IPS-11a (cell line): Measurements from ENCODE around the gene GPR137.

Experiments used
- H3K4me3 ChIP-seq: one replicate; pipeline ENCODE4 v1.5.1; 2013; ENCODE audit warnings: low read depth, low read length, control low read depth

The GPR137 gene

DNA sequence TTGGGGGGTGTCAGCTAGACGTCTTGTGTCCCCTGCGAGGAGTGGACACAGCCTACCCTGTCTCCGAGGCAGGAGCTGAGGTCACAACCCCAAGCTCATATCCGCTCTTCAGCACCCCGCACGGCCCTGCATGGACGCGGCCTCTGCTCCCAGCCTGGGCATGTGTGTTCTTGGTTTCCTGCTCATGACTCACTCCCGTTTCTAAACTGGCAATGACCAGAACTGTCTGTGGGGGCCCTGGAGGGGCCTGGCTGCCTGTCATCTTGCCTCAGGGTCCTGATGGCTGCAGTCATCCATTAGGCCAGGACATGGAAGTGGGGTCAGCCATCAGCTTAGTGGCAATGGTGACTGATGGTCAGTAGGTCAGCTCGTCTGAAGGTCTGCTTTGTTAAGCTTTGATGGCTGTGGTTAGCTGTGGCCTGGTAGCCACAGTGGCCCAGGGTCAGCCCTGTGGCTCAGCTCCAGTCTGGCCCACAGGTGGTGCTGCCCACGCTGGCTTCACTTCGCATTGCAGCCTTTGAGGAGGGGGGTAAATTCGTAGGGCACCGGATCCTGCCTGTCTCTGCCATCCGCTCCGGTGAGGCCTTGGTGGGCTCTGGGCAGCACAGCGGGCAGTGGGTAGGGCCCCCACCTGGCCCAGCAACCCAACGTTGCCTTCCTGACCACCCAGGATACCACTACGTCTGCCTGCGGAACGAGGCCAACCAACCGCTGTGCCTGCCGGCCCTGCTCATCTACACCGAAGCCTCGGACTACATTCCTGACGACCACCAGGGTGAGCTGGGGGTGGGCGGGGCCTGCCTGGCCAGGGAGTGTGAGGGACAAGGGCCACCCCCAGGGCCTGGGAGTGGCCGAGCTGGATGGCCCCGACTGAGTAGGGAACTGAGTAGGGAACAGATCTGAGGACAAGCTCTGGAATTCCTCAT, 22.4 kb upstream of the GPR137 start:
- no peak overlapping the region for H3K4me3 ChIP-seq

DNA sequence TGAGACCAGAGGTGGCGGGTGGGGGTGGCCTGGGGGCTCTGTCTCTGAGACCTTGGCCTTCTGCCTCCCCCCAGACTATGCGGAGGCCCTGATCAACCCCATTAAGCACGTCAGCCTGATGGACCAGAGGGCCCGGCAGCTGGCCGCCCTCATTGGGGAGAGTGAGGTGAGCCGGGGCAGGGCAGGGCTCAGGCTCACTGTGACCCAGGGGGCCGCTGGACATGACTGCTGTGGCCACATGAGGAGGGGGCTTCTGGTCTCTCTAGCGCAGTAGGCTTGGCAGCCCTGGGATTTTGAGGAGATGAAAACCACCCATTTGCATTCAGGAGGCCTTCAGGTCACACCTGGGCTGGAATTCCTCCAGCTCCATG, 21.7 kb upstream of the GPR137 start:
- no peak overlapping the region for H3K4me3 ChIP-seq

DNA sequence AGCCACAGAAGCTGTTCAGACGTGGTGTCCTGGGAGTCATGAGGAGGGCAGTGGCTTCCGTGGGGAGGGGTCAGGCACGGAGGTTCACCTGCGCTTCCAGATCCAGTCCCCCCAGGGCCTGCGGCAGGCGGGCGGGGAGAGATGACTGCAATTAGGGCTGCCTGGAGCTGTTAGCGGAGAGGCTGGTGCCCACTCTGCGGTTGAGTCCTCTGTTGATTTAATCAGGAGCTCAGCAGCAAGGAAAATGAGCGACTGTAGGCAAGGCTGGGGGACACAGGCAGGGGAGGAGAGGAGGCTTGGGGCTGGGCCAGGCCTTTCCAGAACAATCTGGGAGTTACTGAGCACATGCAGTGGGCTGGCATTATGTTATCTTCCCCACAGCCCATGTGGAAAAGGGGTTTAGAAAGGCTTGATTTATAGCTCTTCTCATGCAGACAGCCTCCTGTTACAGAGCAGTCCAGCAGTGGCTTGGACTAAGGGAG, 21.2 kb upstream of the GPR137 start:
- H3K4me3 ChIP-seq, result no peak overlapping the region

DNA sequence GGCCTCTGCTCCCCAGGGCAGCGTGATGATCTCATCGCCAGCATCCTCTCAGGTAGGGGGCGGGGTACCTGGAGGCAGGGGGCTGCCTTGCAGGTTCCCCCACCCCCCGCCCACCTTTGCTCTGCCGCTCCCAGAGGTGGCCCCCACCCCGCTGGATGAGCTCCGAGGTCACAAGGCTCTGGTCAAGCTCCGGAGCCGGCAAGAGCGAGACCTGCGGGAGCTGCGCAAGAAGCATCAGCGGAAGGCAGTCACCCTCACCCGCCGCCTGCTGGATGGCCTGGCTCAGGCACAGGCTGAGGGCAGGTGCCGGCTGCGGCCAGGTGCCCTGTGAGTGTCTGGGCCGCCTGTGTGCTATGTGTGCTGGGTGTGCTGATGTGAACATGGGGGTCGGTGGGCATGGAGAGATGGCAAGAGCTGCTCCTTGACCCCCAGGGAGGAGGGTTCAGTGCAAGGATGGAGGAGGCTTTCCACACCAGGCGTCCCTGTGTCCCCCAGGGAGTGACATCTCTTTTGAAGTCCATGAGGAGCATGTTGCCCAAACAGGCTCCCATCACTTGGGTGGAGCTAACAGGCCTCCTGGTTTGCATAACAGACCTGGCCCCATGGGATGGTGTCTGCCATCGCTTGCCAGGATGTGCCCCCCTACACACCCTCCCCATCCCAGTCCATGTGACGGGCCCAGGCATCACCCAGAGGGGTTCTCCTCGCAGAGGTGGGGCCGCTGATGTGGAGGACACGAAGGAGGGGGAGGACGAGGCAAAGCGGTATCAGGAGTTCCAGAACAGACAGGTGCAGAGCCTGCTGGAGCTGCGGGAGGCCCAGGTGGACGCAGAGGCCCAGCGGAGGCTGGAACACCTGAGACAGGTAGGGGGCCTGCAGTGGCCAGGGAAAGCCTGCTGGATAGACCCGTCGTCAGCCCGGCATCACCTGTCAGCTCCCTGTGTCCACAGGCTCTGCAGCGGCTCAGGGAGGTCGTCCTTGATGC, 20.2 kb upstream of the GPR137 start:
- H3K4me3 ChIP-seq, result no peak overlapping the region

DNA sequence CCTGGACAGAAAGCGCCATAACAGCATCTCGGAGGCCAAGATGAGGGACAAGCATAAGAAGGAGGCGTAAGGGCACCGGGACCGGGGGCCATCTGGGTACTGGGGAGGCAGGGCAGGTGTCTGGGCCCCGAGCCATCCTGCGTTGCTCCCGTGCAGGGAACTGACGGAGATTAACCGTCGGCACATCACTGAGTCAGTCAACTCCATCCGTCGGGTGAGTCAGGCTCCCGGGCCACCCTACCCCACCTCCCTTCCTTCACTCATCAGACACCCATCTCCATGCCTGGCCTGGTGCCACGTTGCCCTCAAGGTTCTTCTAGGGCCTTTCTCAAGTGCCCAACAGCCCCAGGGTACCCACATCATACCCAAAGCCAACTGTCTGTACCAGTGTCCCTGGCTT, 19.3 kb upstream of the GPR137 start:
- no peak overlapping the region for H3K4me3 ChIP-seq

DNA sequence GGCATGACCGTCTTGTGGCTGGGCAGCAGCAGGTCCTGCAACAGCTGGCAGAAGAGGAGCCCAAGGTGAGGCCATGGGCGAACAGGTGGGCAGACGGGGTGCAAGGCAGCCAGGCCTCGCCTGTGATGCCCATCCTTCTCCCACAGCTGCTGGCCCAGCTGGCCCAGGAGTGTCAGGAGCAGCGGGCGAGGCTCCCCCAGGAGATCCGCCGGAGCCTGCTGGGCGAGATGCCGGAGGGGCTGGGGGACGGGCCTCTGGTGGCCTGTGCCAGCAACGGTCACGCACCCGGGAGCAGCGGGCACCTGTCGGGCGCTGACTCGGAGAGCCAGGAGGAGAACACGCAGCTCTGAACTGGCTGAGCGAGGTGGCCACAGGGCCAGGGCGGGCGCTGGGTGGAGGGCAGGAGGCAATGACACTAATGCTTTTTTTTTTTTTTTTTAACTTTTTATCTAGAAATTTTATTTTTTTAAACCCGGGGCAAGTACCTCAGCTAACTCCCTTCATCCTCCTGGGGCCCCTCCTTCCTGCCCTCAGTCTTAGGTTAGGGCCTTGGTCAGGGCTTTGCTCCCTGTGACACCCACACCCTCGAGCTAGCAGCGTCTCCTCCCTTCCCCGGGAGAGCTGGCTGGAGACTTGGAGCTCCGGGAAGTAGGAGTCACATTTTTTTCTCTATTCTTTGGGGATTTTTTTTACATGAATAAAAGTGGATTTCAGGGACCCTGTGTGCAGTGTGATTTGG, 18.3 kb upstream of the GPR137 start:
- no peak overlapping the region for H3K4me3 ChIP-seq

DNA sequence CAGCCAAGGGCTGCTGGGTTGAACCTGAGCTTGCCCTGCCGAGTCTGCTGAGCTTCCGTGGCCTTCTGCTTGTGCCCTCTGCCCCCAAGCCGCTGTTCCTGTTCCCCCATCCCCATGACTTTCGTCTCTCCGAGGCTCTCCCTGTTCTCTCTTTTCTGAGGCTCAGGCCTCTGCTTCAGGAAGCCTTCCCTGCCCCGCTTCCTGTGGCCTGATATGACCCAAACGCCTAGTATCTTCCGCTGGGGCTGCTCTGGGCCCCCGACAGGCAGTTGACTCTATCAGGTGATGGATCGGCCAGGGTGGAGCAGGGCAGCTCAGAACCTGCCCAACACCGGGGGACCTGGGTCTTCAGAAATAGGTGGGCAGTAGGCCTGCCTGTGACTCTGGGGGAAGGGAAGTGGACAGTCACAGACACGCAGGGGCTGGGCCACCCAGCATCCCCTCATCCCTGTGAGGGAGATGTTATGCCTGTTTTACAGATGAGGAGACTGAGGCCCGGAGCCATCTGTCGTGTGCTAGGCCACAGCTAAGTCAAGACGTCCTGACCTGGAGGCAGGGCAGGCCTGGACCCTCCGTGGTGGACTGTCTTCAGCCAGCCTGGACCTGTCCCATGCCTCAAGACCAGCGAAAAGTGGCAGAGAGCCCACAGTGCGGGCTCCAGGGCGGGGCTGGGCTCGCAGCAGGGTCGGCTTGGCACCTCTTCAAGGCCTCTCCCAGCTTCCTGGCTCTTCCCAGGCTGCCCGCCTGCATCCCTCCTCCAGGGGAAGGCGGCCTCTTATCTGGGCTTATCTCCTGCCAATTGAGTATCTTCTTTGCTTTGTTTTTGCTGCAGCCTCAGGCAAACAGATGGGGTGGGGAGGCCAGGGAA, 17.4 kb upstream of the GPR137 start:
- H3K4me3 ChIP-seq, result peak overlapping the region; percentile 69

DNA sequence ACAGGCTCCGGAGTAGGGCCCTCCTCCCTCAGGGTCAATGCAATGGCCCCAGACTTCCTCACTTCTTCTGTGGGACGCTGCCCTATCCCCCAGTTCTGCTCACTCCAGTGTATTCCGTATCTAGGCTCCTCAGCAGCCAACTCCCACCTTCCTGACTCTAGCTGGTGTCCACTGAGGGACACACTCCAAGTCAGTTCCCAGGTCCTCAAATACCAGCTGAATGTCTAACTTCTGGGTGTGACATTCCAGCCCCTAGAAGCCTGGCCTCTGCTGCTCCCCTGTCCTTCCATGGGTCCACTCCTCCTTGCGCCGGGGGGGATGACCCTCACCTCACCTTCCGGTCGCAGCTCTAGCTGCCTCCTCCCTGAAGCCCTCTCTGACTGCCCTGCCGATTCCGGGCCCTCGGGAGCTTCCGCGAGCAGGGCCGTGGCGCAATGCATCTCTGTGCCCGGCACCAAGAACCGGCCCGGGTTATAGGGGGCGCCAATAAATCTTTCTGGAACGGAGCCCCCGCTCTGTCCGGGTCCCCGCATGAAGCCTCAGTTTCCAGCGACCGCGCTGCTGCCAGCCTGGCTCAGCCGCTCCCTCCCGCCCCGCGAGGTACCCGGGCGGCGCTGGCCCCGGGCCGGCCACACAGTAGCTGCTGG, 16.6 kb upstream of the GPR137 start:
- H3K4me3 ChIP-seq, result peak overlapping the region; percentile 69

DNA sequence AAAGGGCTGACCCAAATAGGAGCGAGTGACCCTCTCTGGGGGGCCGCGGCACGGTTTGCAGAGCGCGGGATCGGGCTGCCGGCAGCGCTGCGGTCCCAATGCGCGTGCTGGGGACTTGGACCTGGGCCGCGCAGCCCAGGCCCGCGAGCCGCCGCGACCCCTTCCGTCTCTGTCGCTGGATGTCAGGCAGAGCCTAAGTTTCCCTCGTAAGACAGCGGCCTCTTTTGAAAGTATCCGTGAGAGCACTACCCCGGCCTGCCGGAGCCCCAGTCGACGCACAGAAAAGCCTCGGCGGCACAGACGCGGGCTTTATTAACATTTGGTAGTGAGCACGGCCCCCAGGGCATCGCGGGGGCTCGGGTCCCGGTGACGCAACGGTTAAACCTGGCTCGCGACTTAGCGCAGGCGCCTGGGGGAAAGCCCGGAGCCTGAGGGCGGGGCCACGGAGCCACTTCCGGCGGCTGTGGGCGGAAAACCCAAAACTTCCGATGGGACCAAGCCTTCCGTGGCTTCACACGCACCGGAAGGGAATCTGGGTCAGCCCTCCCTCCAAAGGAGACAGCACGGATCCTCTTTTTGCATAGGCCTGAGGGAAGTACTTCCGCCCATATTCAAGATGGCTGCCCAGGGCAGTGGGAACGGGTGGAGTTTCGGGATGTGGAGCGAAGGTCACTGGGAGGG, 16.0 kb upstream of the GPR137 start:
- H3K4me3 ChIP-seq, result peak overlapping the region; percentile 90

DNA sequence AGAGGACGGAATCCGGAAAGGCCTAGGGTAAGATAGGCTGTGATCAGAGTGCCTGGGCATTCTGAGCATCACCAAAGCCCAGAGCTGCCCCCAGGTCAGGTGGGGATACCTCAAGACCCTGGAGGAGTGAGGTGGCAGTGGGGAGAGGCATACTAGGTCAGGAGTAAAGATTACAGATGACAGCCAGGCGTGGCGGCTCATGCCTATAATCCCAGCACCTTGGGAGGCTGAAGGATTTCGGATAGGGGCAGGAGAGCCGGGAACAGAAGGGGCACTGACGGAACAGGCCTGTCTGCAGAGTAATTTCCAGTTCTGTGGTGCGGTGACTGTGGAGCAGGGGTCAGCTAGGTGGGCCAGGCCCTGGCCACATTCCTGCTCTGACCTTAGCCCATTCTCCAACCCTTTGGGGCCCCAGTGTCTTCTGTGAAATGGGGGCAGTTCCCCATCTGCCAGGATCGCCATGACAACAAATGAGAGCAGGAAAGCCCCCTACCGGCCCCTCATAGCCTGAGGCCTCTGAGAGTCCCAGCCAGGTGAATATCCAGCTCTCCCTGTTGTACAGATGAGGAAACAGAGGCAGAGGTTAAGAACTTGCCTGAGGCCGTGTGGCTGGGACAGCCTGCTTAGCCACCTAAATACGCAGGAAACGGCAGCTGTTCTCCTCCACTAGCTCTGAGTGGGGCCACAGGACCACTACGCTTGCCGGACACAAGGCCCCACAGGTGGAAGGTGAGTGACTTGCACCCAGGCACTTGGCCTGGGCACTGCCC, 10.4 kb upstream of the GPR137 start:
- no peak overlapping the region for H3K4me3 ChIP-seq

DNA sequence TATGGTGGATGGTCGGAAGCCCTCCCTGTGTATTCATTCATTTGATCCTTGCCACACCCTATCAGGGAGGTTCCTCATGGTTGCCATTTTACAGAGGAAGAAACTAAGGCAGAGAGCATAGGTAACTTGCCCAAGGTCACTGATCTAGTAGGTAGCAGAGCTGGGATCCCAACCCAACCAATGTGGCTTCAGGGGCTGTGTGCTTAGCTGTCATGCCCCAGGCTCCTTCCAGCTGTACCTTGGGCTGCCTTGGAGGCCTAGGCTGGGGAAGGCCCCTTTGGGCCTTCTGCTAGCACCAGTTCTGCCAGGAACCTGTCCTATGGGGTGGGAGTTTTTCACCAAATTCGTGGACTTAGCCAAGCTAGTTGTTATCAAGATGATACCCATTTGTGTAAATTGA, 9.8 kb upstream of the GPR137 start:
- H3K4me3 ChIP-seq, result no peak overlapping the region

DNA sequence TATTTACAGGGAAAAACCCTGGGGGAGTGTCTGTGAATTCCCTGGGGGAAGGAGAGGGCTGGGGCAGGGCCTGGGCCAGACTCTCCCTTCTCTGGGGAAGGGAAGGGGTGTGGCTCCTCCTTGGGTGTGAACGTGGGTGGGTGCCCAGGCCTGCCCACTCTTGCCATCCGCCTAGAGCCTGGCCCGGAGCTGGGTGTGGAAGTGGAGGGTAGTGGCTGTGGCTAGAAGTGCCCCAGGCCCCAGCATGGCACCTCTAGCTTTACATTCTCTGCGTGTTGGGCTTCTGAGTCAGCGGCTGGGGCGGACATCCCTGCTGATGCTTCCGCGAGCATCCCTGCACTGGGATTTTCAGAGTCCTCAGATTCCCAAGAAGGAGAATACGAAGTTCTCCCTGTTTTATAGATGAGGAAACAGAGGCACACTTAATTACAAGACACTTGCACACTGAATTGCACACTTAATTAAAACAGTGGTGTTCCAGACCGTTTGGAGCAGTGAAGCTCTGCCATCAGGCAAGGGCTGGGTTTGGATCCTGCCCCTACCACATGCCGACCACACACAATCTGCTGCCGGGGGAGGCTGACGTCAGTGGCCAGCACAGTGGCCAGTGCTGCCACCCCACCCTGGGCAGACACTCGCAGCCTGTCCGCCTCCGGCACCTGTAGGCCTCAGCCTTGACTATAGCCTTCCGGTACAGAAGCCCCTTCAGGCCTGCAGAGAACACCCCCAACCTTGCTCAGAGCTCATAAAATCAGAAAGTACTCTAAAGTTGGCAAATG, 8.8 kb upstream of the GPR137 start:
- H3K4me3 ChIP-seq, result no peak overlapping the region

DNA sequence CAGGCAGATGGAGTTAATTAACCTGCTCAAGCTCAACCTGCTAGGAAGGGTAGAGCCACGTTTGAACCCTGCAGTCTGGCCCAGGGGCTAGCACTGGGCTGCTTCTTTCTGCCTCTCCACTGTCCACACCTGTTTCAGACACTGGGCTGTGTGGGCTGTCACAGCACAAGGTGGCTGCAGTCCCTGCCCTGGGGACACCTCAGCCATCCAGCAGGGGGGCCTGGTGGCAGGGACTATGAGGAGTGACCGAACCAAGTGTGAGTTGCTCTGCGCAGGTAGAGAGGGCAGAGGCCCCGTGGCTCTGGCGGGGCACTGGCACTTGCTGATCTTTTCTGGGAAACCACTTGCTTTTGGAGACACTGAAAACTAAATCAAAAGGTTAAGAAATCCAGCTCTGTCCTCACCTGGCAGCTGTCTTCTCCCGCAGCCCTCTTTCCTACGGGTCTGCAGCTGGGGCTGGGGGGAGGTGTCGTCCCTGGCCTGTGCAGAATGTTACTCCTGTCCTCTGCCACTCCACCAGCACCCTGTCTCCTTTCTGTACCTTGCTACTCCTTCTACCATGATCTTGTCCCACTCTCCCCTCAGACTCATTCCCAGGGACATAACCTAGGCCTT, 7.0 kb upstream of the GPR137 start:
- H3K4me3 ChIP-seq, result no peak overlapping the region

DNA sequence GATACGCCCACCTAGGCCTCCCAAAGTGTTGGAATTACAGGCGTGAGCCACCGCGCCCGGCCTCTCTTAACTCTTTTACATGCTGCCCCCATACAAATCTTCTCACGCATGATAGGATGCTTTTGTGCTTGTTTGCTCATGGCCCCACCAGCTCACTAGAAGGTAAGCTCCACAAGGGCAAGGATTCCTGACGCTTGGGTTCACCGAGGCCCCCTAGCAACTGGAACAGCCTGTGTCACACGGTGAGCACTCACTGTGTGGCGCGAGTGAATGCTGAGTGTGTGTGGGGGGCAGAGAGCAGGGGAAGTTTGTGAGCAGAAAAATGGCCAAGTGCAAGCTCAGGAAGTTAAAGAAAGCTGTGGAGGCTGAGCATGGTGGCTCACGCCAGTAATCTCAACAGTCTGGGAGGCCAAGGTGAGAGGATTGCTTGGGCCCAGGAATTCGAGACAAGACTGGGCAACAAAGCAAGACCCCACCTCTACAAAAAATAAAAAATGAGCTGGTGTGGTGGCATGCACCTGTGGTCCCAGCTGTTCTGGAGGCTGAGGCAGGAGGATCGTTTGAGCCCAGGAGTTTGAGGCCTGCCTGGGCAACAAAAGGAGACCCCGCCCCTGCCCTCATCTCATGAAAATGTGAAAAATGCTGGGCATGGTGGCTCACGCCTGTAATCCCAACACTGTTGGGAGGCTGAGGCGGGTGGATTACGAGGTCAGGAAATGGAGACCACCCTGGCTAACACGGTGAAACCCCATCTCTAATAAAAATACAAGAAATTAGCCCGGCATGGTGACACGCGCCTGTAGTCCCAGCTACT, 3.5 kb upstream of the GPR137 start:
- H3K4me3 ChIP-seq, result no peak overlapping the region

DNA sequence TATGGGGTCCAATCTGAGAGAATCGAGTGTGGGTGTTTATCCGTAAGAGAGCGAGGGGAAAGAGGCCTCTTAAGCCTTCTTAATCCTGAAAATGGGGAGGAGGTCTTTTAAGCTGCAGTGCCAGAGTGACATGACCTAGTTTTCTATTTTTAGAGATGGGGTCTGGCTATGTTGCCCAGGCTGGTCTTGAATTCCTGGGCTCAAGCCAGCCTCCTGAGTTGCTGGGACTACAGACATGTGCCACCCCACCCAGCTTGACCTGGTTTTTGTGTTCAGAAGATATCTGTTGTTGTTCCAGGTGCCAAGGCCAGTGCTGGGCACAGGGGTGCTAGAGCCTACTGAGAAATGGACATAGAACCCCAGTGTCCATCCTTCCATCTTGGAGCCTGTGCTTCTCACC, 2.6 kb upstream of the GPR137 start:
- H3K4me3 ChIP-seq, result no peak overlapping the region
